Calu3 (cell line): ENCODE data around the gene KLK13. TPM values are rescaled to one million over a fixed set of nuclear protein-coding genes. Genes with fewer than 3 reads are reported as not detected.

Source experiments
- BruUV-seq: library from RNA; stranded (reverse); fragments of 400-500 nt; replicated peaks from 2 replicates; lab custom pipeline; 2021; lab: Mats Ljungman, UMichigan
- CTCF ChIA-PET: fragments of 300-600 bp; sonication (Branson Sonifier 250); formaldehyde crosslinking; loops from one replicate; lab custom pipeline; 2022; ENCODE audit warnings: antibody characterized with exemption; lab: Charles Lee
- DNase-seq: peaks from one replicate; pipeline ENCODE4 v3.0.0; 2022
- H3K27ac Mint-ChIP-seq: one replicate; pipeline ENCODE4 v1.8.0; 2022; ENCODE audit warnings: mixed read lengths; ENCODE audit not compliant: unreplicated experiment
- H3K27me3 Mint-ChIP-seq: one replicate; pipeline ENCODE4 v1.8.0; 2022; ENCODE audit warnings: mixed read lengths; ENCODE audit not compliant: unreplicated experiment
- H3K36me3 Mint-ChIP-seq: one replicate; pipeline ENCODE4 v1.8.0; 2022; ENCODE audit warnings: mild to moderate bottlenecking, moderate library complexity, mixed read lengths; ENCODE audit not compliant: insufficient read depth, unreplicated experiment
- H3K4me1 Mint-ChIP-seq: one replicate; pipeline ENCODE4 v1.8.0; 2022; ENCODE audit warnings: mild to moderate bottlenecking, low read depth, mixed read lengths; ENCODE audit not compliant: unreplicated experiment
- H3K4me3 Mint-ChIP-seq: one replicate; pipeline ENCODE4 v1.8.0; 2022; ENCODE audit warnings: mild to moderate bottlenecking, low read depth, moderate library complexity, mixed read lengths; ENCODE audit not compliant: unreplicated experiment
- H3K9me3 Mint-ChIP-seq: one replicate; pipeline ENCODE4 v1.8.0; 2022; ENCODE audit warnings: low read depth, mixed read lengths; ENCODE audit not compliant: unreplicated experiment
- intact Hi-C: fragments of 100-400 bp; cut with micrococcal nuclease; formaldehyde crosslinking; loops from one replicate; pipeline ENCODE4 v1.10.0; 2022; ENCODE audit not compliant: unreplicated experiment
- total RNA-seq: library from RNA; stranded (reverse); gene quantifications from 2 replicates; pipeline ENCODE4 v1.2.3, GENCODE V29; 2022
- TF ChIP-seq, protein P1 (sequence below): fragments of 200-600 bp; IDR thresholded peaks from one replicate; pipeline ENCODE4 v1.8.0; 2022; ENCODE audit warnings: antibody characterized with exemption; ENCODE audit not compliant: unreplicated experiment

The KLK13 gene
- total RNA-seq, 1 experiment from 2014 or later = not detected

- intact Hi-C loops = no loop called here
- Mint-ChIP-seq H3K27me3 (peaks cover 16% of the 10 kb centered on the region), H3K4me1 (no peaks in the 10 kb centered on the region), H3K9me3 (no peaks in the 10 kb centered on the region), H3K4me3 (no peak overlapping the region), H3K27ac (no peak overlapping the region), H3K36me3 (no peaks in the 10 kb centered on the region)
- CTCF ChIA-PET = no interaction called here
- BruUV-seq = no TSS peak
- TF ChIP-seq, protein P1, sequence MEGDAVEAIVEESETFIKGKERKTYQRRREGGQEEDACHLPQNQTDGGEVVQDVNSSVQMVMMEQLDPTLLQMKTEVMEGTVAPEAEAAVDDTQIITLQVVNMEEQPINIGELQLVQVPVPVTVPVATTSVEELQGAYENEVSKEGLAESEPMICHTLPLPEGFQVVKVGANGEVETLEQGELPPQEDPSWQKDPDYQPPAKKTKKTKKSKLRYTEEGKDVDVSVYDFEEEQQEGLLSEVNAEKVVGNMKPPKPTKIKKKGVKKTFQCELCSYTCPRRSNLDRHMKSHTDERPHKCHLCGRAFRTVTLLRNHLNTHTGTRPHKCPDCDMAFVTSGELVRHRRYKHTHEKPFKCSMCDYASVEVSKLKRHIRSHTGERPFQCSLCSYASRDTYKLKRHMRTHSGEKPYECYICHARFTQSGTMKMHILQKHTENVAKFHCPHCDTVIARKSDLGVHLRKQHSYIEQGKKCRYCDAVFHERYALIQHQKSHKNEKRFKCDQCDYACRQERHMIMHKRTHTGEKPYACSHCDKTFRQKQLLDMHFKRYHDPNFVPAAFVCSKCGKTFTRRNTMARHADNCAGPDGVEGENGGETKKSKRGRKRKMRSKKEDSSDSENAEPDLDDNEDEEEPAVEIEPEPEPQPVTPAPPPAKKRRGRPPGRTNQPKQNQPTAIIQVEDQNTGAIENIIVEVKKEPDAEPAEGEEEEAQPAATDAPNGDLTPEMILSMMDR = no peak
- no peak for DNase-seq
Measured at GRCh38 chr19:51044327-51044726, 20.6 kb downstream of the KLK13 start.

DNA sequence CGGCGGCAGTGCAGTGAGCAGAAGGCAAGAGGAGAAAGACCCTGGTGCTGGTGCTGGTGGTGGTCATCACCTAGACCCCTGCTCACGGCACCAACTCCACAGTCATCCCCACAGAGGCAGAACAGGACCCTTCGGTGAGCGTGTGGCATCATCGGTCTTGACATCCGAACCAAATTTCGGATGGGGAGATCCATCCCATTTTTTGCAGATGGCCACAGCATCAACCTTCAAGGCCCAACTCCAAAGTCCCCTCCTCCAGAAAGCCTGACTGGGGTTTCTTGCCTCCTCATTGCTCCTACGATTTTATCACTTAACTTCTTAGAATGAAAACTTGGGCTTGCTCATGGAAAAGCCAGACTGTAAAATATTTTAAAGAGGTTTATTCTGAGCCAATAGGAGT is 21.4 kb downstream of the KLK13 start:
- no peak overlapping the region for H3K4me3 Mint-ChIP-seq
- H3K36me3 Mint-ChIP-seq = no peaks in the 10 kb centered on the region
- intact Hi-C loops = no loop called here
- no peaks in the 10 kb centered on the region for H3K9me3 Mint-ChIP-seq
- H3K4me1 Mint-ChIP-seq = no peaks in the 10 kb centered on the region
- H3K27ac Mint-ChIP-seq = no peak overlapping the region
- DNase-seq = no peak
- BruUV-seq = no TSS peak
- CTCF ChIA-PET = no interaction called here
- H3K27me3 Mint-ChIP-seq = peaks cover 16% of the 10 kb centered on the region
- TF ChIP-seq, protein P1 = no peak

GRCh38 chr19:51040151-51040550 is 24.7 kb downstream of the KLK13 start:
- CTCF ChIA-PET = interaction anchor here (0.5 to 0.6 kb wide), 2 partner anchors 187 to 1566 kb away, joined by 3 to 10 read pairs; no protein-coding TSS in a partner anchor
- H3K4me3 Mint-ChIP-seq = no peak overlapping the region

GRCh38 chr19:51036519-51036918 is 28.4 kb downstream of the KLK13 start:
- H3K4me1 Mint-ChIP-seq = peaks cover 12% of the 10 kb centered on the region
- H3K27me3 Mint-ChIP-seq = peaks cover 28% of the 10 kb centered on the region
- no peak for DNase-seq
- no peaks in the 10 kb centered on the region for H3K9me3 Mint-ChIP-seq
- no peak overlapping the region for H3K27ac Mint-ChIP-seq
- intact Hi-C loops = no loop called here
- no TSS peak for BruUV-seq
- CTCF ChIA-PET = no interaction called here
- no peaks in the 10 kb centered on the region for H3K36me3 Mint-ChIP-seq
- TF ChIP-seq, protein P1 = no peak
- no peak overlapping the region for H3K4me3 Mint-ChIP-seq

More at GRCh38 chr19:51040151-51040550, 24.7 kb downstream of the KLK13 start:
- Mint-ChIP-seq H3K4me1 (peaks cover 3% of the 10 kb centered on the region), H3K27ac (no peak overlapping the region), H3K27me3 (peaks cover 9% of the 10 kb centered on the region), H3K36me3 (no peaks in the 10 kb centered on the region), H3K9me3 (no peaks in the 10 kb centered on the region)
- no peak for DNase-seq
- TF ChIP-seq, protein P1 = no peak
- BruUV-seq = no TSS peak
- intact Hi-C loops = no loop called here
